GM23338 (cell line): Measurements from ENCODE around the gene FAU. TPM values are rescaled to one million over a fixed set of nuclear protein-coding genes. Genes with fewer than 3 reads are reported as not detected.

Experiments
- ATAC-seq: fragments of 200-7000 bp; cut with Tn5 transposase; 3 replicates; pipeline ENCODE4 v1.9.1; 2020
- DNase-seq: peaks from one replicate; pipeline ENCODE4 v3.0.0-alpha.2; 2015; ENCODE audit warnings: low spot score
- H2AFZ ChIP-seq: fragments of 200-600 bp; sonication (generic); 2 replicates; pipeline ENCODE4 v1.8.0; 2016; ENCODE audit warnings: antibody characterized with exemption, mild to moderate bottlenecking, moderate library complexity
- H3F3A ChIP-seq: fragments of 200-600 bp; sonication (generic); replicated peaks from 2 replicates; pipeline ENCODE4 v1.8.0; 2017; ENCODE audit warnings: antibody characterized with exemption, mixed run types, low read depth
- H3K27ac ChIP-seq: fragments of 200-600 bp; sonication (generic); 2 replicates; pipeline ENCODE4 v1.6.1; 2016; ENCODE audit warnings: low read depth
- H3K27me3 ChIP-seq: fragments of 200-600 bp; sonication (generic); 2 replicates; pipeline ENCODE4 v1.8.0; 2016; ENCODE audit warnings: mild to moderate bottlenecking, mixed run types, moderate library complexity; ENCODE audit not compliant: insufficient read depth
- H3K36me3 ChIP-seq: fragments of 200-600 bp; sonication (generic); 2 replicates; pipeline ENCODE4 v1.8.0; 2016; ENCODE audit warnings: mild to moderate bottlenecking; ENCODE audit not compliant: insufficient read depth
- H3K4me1 ChIP-seq: fragments of 200-600 bp; sonication (generic); 2 replicates; pipeline ENCODE4 v1.8.0; 2016; ENCODE audit warnings: mild to moderate bottlenecking, moderate library complexity; ENCODE audit not compliant: insufficient read depth
- H3K4me2 ChIP-seq: fragments of 200-600 bp; sonication (generic); 2 replicates; pipeline ENCODE4 v1.7.1; 2017; ENCODE audit warnings: mixed run types
- H3K4me3 ChIP-seq: fragments of 200-600 bp; sonication (generic); 2 replicates; pipeline ENCODE4 v1.6.1; 2016; ENCODE audit warnings: mixed run types
- H3K79me2 ChIP-seq: fragments of 200-600 bp; sonication (generic); replicated peaks from 2 replicates; pipeline ENCODE4 v1.8.0; 2017; ENCODE audit warnings: mild to moderate bottlenecking; ENCODE audit not compliant: insufficient read depth
- H3K9me2 ChIP-seq: fragments of 200-600 bp; sonication (generic); 2 replicates; pipeline ENCODE4 v1.8.0; 2017; ENCODE audit not compliant: insufficient read depth
- H4K20me1 ChIP-seq: fragments of 200-600 bp; sonication (generic); replicated peaks from 2 replicates; pipeline ENCODE4 v1.8.0; 2017; ENCODE audit warnings: mild to moderate bottlenecking; ENCODE audit not compliant: insufficient read depth
- H3K27ac Mint-ChIP-seq: 2 replicates; pipeline ENCODE4 v1.8.0; 2020; ENCODE audit warnings: inconsistent platforms, mild to moderate bottlenecking, moderate library complexity, mixed read lengths
- H3K27me3 Mint-ChIP-seq: 3 replicates; pipeline ENCODE4 v1.8.0; 2022; ENCODE audit warnings: low read depth, mild to moderate bottlenecking, moderate library complexity, mixed read lengths, inconsistent platforms; ENCODE audit not compliant: insufficient read depth, poor library complexity
- H3K36me3 Mint-ChIP-seq: 3 replicates; pipeline ENCODE4 v1.8.0; 2021; ENCODE audit warnings: low read depth, mild to moderate bottlenecking, inconsistent platforms, moderate library complexity, mixed read lengths
- H3K4me1 Mint-ChIP-seq: 3 replicates; pipeline ENCODE4 v1.8.0; 2020; ENCODE audit warnings: mild to moderate bottlenecking, inconsistent platforms, mixed read lengths
- H3K4me3 Mint-ChIP-seq: 3 replicates; pipeline ENCODE4 v1.8.0; 2021; ENCODE audit warnings: moderate library complexity, mild to moderate bottlenecking, inconsistent platforms, mixed read lengths
- H3K9me3 Mint-ChIP-seq: 3 replicates; pipeline ENCODE4 v1.8.0; 2020; ENCODE audit warnings: moderate library complexity, mild to moderate bottlenecking, inconsistent platforms, mixed read lengths
- CREB1 ChIP-seq: fragments of 250-450 bp; sonication (Bioruptor Pico); IDR thresholded peaks from 2 replicates; pipeline ENCODE4 v1.5.0; 2020; ENCODE audit warnings: low read depth, mild to moderate bottlenecking, moderate library complexity
- ETS1 ChIP-seq: IDR thresholded peaks from 2 replicates; pipeline ENCODE4 v1.6.1; 2016; ENCODE audit warnings: antibody characterized with exemption
- EZH2 ChIP-seq: fragments of 200-600 bp; sonication (generic); IDR thresholded peaks from one replicate; pipeline ENCODE4 v1.8.0; 2017; ENCODE audit warnings: antibody characterized with exemption, mild to moderate bottlenecking, low read depth; ENCODE audit not compliant: unreplicated experiment
- EZH2phosphoT487 ChIP-seq: fragments of 200-600 bp; sonication (generic); IDR thresholded peaks from one replicate; pipeline ENCODE4 v1.8.1; 2018; ENCODE audit warnings: antibody characterized with exemption; ENCODE audit not compliant: unreplicated experiment
- JUNB ChIP-seq: IDR thresholded peaks from one replicate; pipeline ENCODE4 v1.6.1; 2016; ENCODE audit warnings: antibody characterized with exemption; ENCODE audit not compliant: unreplicated experiment
- NANOG ChIP-seq: IDR thresholded peaks from 2 replicates; pipeline ENCODE4 v1.6.1; 2016; ENCODE audit warnings: antibody characterized with exemption, borderline replicate concordance
- POLR2AphosphoS5 ChIP-seq: IDR thresholded peaks from 2 replicates; pipeline ENCODE4 v1.6.1; 2016; ENCODE audit warnings: antibody characterized with exemption, low read depth
- STAT1 ChIP-seq: IDR thresholded peaks from one replicate; pipeline ENCODE4 v1.6.1; 2016; ENCODE audit warnings: antibody characterized with exemption; ENCODE audit not compliant: unreplicated experiment
- ZNF114 ChIP-seq: fragments of 250-450 bp; sonication (Bioruptor Pico); IDR thresholded peaks from 2 replicates; pipeline ENCODE4 v1.5.0; 2020; ENCODE audit warnings: mild to moderate bottlenecking, moderate library complexity
- ZNF331 ChIP-seq: fragments of 250-450 bp; sonication (Bioruptor Pico); IDR thresholded peaks from 2 replicates; pipeline ENCODE4 v1.5.0; 2020; ENCODE audit warnings: low read depth, mild to moderate bottlenecking, moderate library complexity
- ZNF462 ChIP-seq: fragments of 250-450 bp; sonication (Bioruptor Pico); IDR thresholded peaks from 2 replicates; pipeline ENCODE4 v1.5.0; 2020; ENCODE audit warnings: mild to moderate bottlenecking, moderate library complexity
- polyA plus RNA-seq: library from polyadenylated mRNA; unstranded; fragments of >200 nt; fragmentation: Nextera tagmentation; extraction: Ambion mirVana; gene quantifications from 2 replicates; pipeline ENCODE4 v1.2.1, GENCODE V29; 2016
- total RNA-seq: library from RNA; depleted of rRNA; stranded (reverse); fragments of >200 nt; shearing (Covaris generic); gene quantifications from 2 replicates; pipeline ENCODE4 v1.2.3, GENCODE V29; 2014
- TF ChIP-seq, protein P1 (sequence below): IDR thresholded peaks from one replicate; pipeline ENCODE4 v1.6.1; 2018; ENCODE audit warnings: antibody characterized with exemption; ENCODE audit not compliant: unreplicated experiment
- TF ChIP-seq, protein P2 (sequence below), 2 experiments: fragments of 200-600 bp in 1 of 2; sonication (generic) in 1 of 2; conservative IDR thresholded peaks; 2 replicates each; pipeline versions ENCODE4 v1.5.1 to v1.6.1; 2016 to 2017; ENCODE audit warnings: antibody characterized with exemption in 2 of 2, low read depth in 2 of 2, mild to moderate bottlenecking in 2 of 2, moderate library complexity in 1 of 2

The FAU gene
- total and polyA plus RNA-seq, 2 experiments from 2014 or later: 262 to 1,177 TPM

DNA sequence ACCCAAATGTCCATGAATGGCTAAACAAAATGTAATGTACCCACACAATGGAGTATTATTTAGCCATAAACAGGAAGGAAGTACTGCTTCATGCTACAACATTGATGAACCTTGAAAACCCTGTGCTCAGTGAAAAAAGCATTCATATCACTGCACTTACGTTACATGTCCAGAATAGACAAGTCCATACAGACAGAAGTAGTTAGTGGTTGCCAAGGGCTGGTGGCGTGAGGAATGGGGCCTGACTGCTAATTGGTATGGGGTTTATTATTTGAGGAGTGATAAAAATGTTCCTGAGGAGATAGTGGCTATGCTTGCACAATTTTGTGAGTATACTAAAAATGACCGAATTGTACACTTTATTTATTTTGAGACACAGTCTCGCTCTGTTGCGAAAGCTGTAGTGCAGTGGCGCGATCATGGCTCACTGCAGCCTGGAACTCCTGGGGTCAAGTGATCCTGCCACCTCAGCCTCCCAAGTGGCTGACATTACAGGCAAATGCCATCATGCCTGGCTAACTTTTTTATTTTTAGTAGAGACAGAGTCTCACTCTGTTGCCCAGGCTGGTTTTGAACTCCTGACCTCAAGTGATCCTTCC lies 20.1 kb upstream of the FAU start:
- no peak overlapping the region for H3K27ac Mint-ChIP-seq
- H2AFZ ChIP-seq: no peak overlapping the region
- H3K4me1 Mint-ChIP-seq: no peaks in the 10 kb centered on the region
- no peak overlapping the region for H3K4me2 ChIP-seq
- no peaks in the 10 kb centered on the region for H3K36me3 Mint-ChIP-seq
- DNase-seq: no peak
- peaks cover 10% of the 10 kb centered on the region for H3K27me3 Mint-ChIP-seq
- H3K4me3 ChIP-seq: no peak overlapping the region
- no peaks in the 10 kb centered on the region for H3K9me2 ChIP-seq
- ATAC-seq: no peak
- H3K4me3 Mint-ChIP-seq: no peak overlapping the region
- peaks cover 9% of the 10 kb centered on the region; the same call in 1 of the 3 replicates for H3K9me3 Mint-ChIP-seq
- H3K79me2 ChIP-seq: no peaks in the 10 kb centered on the region
- no peak overlapping the region for H3K27ac ChIP-seq
- no peaks in the 10 kb centered on the region for H3F3A ChIP-seq
- TF ChIP-seq CREB1 (no peak), JUNB (no peak), ZNF462 (no peak), ZNF114 (CRISPR knock-in tag) (no peak), EZH2 (no peak), POLR2AphosphoS5 (no peak), STAT1 (no peak), ETS1 (no peak), EZH2phosphoT487 (no peak), ZNF331 (CRISPR knock-in tag) (no peak), NANOG (no peak)
- TF ChIP-seq, protein P1, sequence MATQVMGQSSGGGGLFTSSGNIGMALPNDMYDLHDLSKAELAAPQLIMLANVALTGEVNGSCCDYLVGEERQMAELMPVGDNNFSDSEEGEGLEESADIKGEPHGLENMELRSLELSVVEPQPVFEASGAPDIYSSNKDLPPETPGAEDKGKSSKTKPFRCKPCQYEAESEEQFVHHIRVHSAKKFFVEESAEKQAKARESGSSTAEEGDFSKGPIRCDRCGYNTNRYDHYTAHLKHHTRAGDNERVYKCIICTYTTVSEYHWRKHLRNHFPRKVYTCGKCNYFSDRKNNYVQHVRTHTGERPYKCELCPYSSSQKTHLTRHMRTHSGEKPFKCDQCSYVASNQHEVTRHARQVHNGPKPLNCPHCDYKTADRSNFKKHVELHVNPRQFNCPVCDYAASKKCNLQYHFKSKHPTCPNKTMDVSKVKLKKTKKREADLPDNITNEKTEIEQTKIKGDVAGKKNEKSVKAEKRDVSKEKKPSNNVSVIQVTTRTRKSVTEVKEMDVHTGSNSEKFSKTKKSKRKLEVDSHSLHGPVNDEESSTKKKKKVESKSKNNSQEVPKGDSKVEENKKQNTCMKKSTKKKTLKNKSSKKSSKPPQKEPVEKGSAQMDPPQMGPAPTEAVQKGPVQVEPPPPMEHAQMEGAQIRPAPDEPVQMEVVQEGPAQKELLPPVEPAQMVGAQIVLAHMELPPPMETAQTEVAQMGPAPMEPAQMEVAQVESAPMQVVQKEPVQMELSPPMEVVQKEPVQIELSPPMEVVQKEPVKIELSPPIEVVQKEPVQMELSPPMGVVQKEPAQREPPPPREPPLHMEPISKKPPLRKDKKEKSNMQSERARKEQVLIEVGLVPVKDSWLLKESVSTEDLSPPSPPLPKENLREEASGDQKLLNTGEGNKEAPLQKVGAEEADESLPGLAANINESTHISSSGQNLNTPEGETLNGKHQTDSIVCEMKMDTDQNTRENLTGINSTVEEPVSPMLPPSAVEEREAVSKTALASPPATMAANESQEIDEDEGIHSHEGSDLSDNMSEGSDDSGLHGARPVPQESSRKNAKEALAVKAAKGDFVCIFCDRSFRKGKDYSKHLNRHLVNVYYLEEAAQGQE: no peak
- TF ChIP-seq, protein P2, sequence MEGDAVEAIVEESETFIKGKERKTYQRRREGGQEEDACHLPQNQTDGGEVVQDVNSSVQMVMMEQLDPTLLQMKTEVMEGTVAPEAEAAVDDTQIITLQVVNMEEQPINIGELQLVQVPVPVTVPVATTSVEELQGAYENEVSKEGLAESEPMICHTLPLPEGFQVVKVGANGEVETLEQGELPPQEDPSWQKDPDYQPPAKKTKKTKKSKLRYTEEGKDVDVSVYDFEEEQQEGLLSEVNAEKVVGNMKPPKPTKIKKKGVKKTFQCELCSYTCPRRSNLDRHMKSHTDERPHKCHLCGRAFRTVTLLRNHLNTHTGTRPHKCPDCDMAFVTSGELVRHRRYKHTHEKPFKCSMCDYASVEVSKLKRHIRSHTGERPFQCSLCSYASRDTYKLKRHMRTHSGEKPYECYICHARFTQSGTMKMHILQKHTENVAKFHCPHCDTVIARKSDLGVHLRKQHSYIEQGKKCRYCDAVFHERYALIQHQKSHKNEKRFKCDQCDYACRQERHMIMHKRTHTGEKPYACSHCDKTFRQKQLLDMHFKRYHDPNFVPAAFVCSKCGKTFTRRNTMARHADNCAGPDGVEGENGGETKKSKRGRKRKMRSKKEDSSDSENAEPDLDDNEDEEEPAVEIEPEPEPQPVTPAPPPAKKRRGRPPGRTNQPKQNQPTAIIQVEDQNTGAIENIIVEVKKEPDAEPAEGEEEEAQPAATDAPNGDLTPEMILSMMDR (conservative IDR thresholded peaks at IDR 0.05; ENCODE audit: low read depth in 2 of 2): no peak
- no peaks in the 10 kb centered on the region for H4K20me1 ChIP-seq
- no peaks in the 10 kb centered on the region for H3K27me3 ChIP-seq
- no peaks in the 10 kb centered on the region for H3K36me3 ChIP-seq
- H3K4me1 ChIP-seq: no peaks in the 10 kb centered on the region
